Urinary bladder (tissue), 4 donors: Measurements from ENCODE around the gene ZSCAN25. TPM values are rescaled to one million over a fixed set of nuclear protein-coding genes. Genes with fewer than 3 reads are reported as not detected.
"Not testable (repeated sequence)": the region's sequence is repeated elsewhere in the genome, so short reads cannot be mapped to it uniquely, and the experiment has no call there.

Experiments
- DNase-seq: peaks from one replicate; pipeline ENCODE4 v3.0.0-alpha.2; 2015; ENCODE audit errors: extremely low spot score
- H3K27ac ChIP-seq: one replicate; pipeline ENCODE4 v1.5.1; 2013; ENCODE audit warnings: low read depth, mild to moderate bottlenecking, moderate library complexity
- H3K36me3 ChIP-seq: one replicate; pipeline ENCODE4 v1.6.1; 2013; ENCODE audit warnings: mild to moderate bottlenecking, moderate library complexity; ENCODE audit not compliant: insufficient read depth
- H3K4me1 ChIP-seq: one replicate; pipeline ENCODE4 v1.6.1; 2013; ENCODE audit warnings: mild to moderate bottlenecking, moderate library complexity; ENCODE audit not compliant: insufficient read depth
- H3K4me3 ChIP-seq: one replicate; pipeline ENCODE4 v1.5.1; 2013; ENCODE audit warnings: low read depth, low read length
- WGBS: extraction: QIAGEN DNeasy Blood & Tissue Kit; methylation state at CpG from one replicate; pipeline ENCODE4 v1.1.7; 2013; 5-methylcytosine and 5-hydroxymethylcytosine counted together
- polyA plus RNA-seq: library from polyadenylated mRNA; stranded (reverse); fragments of 200-250 nt; gene quantifications from one replicate; pipeline ENCODE4 v1.2.3, GENCODE V29; 2013
- total RNA-seq: library from RNA; depleted of rRNA; stranded (reverse); fragments of >200 nt; gene quantifications from one replicate; pipeline ENCODE4 v1.2.3, GENCODE V29; 2014
- donor health status: healthy with polysubstance abuse.
- donor health status: healthy.

Gene ZSCAN25
- total and polyA plus RNA-seq, 2 donors: 7.9 to 12.7 TPM

DNA sequence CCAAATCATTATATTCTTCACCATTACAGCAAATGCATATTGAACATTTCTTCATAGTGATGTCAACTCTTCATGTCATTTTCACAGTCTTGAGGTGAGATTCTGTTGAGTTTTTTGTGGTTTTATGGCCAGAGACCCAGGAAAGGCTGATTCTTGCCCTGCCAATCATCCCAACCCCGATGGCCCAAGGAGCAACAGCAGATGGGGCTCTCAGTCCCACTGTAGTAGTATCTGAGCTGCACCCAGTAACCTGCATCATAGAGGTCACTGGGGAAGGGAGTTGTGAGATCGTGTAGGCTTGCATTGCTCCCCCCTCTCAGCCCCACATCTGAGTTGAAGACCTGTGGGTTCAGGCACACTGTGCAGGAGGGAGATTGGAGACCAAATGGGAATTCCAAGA is 26.7 kb downstream of the ZSCAN25 start:
- Histone ChIP-seq H3K4me1 (no peaks in the 10 kb centered on the region), H3K27ac (no peak overlapping the region), H3K4me3 (no peak overlapping the region), H3K36me3 (peaks cover 2% of the 10 kb centered on the region)
- no peak for DNase-seq
- 81% methylated on average over 2 of the region's 2 CpGs for WGBS

DNA sequence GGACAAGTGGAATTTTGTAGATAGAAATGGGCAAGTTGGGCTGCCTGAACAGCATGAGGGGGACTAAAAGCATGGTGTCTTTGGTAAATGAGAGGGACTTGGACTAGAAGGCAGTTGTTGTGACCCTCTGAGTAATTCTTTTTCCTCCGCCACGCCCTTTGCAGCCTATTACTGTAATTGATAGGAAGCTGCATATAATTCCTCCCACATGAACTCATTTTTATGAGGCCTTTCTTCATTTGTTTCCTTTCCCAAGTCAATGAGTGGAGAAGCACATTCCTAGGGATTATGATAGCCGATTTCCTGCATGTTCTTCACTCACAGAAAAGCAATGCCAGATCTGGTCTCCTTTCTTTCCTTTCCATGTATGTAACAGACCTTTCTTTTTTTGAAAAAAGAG is 27.7 kb downstream of the ZSCAN25 start:
- no peak for DNase-seq
- no peaks in the 10 kb centered on the region for H3K4me1 ChIP-seq
- H3K4me3 ChIP-seq: no peak overlapping the region
- 88% methylated on average over 3 of the region's 3 CpGs for WGBS
- no peak overlapping the region for H3K27ac ChIP-seq
- H3K36me3 ChIP-seq: peaks cover 2% of the 10 kb centered on the region

GRCh38 chr7:99645590-99645989 is 28.8 kb downstream of the ZSCAN25 start:
- Histone ChIP-seq H3K4me1 (no peaks in the 10 kb centered on the region), H3K36me3 (peaks cover 2% of the 10 kb centered on the region), H3K4me3 (no peak overlapping the region), H3K27ac (no peak overlapping the region)
- no peak for DNase-seq
- 97% methylated on average over 1 of the region's 1 CpG for WGBS

- H3K4me3 ChIP-seq: no peak overlapping the region
- H3K4me1 ChIP-seq: no peaks in the 10 kb centered on the region
- 94% methylated on average over 2 of the region's 2 CpGs for WGBS
- peaks cover 2% of the 10 kb centered on the region for H3K36me3 ChIP-seq
- DNase-seq: no peak
- no peak overlapping the region for H3K27ac ChIP-seq
Measured at GRCh38 chr7:99648843-99649242, 32.1 kb downstream of the ZSCAN25 start.

GRCh38 chr7:99651290-99651689 is 34.5 kb downstream of the ZSCAN25 start:
- 95% methylated on average over 2 of the region's 2 CpGs for WGBS
- Histone ChIP-seq H3K27ac (no peak overlapping the region), H3K36me3 (no peaks in the 10 kb centered on the region), H3K4me3 (no peak overlapping the region), H3K4me1 (no peaks in the 10 kb centered on the region)
- no peak for DNase-seq

GRCh38 chr7:99652671-99653070 is 35.9 kb downstream of the ZSCAN25 start:
- no peak for DNase-seq
- Histone ChIP-seq H3K4me3 (no peak overlapping the region), H3K27ac (no peak overlapping the region), H3K4me1 (no peaks in the 10 kb centered on the region), H3K36me3 (no peaks in the 10 kb centered on the region)
- WGBS: 97% methylated on average over 2 of the region's 2 CpGs

- not testable (repeated sequence) for H3K4me1 ChIP-seq, H3K36me3 ChIP-seq, DNase-seq, H3K4me3 ChIP-seq, H3K27ac ChIP-seq
- 93% methylated on average over 4 of the region's 4 CpGs for WGBS
Measured at GRCh38 chr7:99653269-99653668, 36.5 kb downstream of the ZSCAN25 start.

DNA sequence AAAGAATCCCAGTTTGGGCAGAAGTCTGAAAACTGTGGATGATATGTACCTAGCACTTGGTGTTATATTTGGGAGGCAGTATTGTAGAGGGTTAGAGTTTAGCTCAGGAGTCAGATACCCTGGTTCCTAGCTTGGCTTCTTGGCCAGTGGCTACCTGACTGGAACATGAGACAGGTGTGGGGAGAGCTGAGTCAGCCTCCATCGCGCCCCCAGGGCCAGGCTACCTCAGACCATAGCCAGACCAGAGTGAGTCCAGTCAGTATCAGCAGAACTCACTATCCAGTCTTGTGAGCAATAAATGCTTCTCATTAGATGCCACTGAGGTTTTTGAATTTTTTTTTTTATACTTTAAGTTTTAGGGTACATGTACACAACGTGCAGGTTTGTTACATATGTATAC is 37.0 kb downstream of the ZSCAN25 start:
- Histone ChIP-seq H3K4me1 (no peaks in the 10 kb centered on the region), H3K27ac (no peak overlapping the region), H3K4me3 (no peak overlapping the region), H3K36me3 (no peaks in the 10 kb centered on the region)
- DNase-seq: no peak
- WGBS: 95% methylated on average over 3 of the region's 3 CpGs

DNA sequence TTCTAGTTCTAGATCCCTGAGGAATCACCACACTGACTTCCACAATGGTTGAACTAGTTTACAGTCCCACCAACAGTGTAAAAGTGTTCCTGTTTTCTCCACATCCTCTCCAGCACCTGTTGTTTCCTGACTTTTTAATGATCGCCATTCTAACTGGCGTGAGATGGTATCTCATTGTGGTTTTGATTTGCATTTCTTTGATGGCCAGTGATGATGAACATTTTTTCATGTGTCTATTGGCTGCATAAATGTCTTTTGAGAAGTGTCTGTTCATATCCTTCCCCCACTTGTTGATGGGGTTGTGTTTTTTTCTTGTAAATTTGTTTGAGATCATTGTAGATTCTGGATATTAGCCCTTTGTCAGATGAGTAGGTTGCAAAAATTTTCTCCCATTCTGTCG is 37.9 kb downstream of the ZSCAN25 start:
- not testable (repeated sequence) for H3K4me3 ChIP-seq, DNase-seq, H3K27ac ChIP-seq, H3K4me1 ChIP-seq, H3K36me3 ChIP-seq
- WGBS: 93% methylated on average over 2 of the region's 3 CpGs

DNA sequence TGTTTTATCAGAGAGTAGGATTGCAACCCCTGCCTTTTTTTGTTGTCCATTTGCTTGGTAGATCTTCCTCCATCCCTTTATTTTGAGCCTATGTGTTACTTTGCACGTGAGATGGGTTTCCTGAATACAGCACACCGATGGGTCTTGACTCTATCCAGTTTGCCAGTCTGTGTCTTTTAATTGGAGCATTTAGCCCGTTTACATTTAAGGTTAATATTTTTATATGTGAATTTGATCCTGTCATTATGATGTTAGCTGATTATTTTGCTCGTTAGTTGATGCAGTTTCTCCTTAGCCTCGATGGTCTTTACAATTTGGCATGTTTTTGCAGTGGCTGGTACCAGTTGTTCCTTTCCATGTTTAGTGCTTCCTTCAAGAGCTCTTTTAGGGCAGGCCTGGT is 41.1 kb downstream of the ZSCAN25 start:
- DNase-seq, H3K4me1 ChIP-seq, H3K27ac ChIP-seq, H3K36me3 ChIP-seq, H3K4me3 ChIP-seq: not testable (repeated sequence)
- WGBS: 90% methylated on average over 5 of the region's 5 CpGs

GRCh38 chr7:99665312-99666012 is 48.7 kb downstream of the ZSCAN25 start:
- WGBS: 95% methylated on average over 3 of the region's 3 CpGs
- Histone ChIP-seq H3K27ac (no peak overlapping the region), H3K36me3 (peaks cover 4% of the 10 kb centered on the region), H3K4me1 (no peaks in the 10 kb centered on the region), H3K4me3 (no peak overlapping the region)
- no peak for DNase-seq

GRCh38 chr7:99666013-99666395 is 49.3 kb downstream of the ZSCAN25 start:
- DNase-seq: no peak
- WGBS: 91% methylated on average over 1 of the region's 1 CpG
- no peak overlapping the region for H3K4me3 ChIP-seq
- no peak overlapping the region for H3K27ac ChIP-seq
- no peaks in the 10 kb centered on the region for H3K4me1 ChIP-seq
- H3K36me3 ChIP-seq: peaks cover 4% of the 10 kb centered on the region

DNA sequence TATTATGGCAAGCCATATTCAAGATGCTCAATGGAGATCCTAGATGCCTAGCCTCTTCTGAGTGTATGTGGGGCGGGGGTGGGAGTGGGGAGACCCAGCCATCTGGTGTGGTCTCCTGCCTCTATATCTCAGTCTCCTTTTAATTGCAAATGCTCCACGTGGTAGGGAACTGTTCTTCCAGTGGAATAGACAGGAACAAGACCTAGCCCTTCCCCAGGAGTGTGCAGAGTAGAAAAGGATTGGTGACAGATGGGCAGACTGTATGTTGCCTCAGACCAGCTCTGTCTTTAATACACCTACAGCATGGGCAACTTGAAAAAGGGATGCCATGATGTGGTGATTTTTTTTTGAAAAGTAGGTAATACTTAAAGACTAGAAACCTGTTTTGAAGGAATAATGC is 50.4 kb downstream of the ZSCAN25 start:
- DNase-seq: no peak
- 69% methylated on average over 2 of the region's 2 CpGs for WGBS
- no peak overlapping the region for H3K4me3 ChIP-seq
- H3K4me1 ChIP-seq: no peaks in the 10 kb centered on the region
- peaks cover 4% of the 10 kb centered on the region for H3K36me3 ChIP-seq
- H3K27ac ChIP-seq: no peak overlapping the region

DNA sequence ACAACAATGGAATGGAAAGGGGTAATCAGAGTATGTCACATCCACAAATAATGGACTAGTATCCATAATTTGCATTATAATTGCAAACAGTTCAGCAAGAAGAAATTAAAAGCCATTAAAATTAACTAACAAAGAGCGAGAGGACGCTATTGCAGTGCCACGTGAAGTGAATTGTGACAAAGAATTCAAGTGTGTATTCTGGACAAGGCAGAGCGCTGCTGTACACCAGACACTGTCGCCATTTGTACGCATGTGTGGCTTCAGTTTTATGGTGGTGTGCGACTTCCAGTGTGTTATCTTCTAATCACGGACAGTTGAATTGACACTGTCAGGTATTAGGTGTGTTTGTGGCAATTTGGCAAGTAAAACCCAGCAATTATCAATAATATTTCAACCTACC is 51.8 kb downstream of the ZSCAN25 start:
- H3K27ac ChIP-seq: no peak overlapping the region
- WGBS: 95% methylated on average over 8 of the region's 8 CpGs
- no peak overlapping the region for H3K4me3 ChIP-seq
- no peak for DNase-seq
- H3K36me3 ChIP-seq: peaks cover 2% of the 10 kb centered on the region
- no peaks in the 10 kb centered on the region for H3K4me1 ChIP-seq

DNA sequence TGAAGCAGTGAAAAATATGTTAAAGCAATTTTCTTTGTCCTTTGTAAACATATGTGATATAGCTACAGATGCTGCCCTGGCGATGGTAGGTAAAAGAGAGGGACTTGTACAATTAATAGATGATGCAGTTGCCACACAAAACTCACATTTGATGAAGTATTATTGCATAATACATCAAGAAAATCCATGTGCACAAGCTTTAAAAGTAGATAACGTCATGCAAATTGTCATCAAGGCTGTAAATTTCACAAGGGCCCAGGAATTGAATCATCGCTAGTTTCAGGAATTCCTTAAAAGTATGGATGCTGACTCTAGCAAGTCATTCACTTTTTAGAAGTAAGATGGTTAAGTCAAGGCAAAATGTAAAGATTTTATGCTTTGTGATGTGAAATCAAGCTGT is 53.0 kb downstream of the ZSCAN25 start:
- DNase-seq: no peak
- no peaks in the 10 kb centered on the region for H3K4me1 ChIP-seq
- H3K36me3 ChIP-seq: peaks cover 6% of the 10 kb centered on the region
- 84% methylated on average over 3 of the region's 3 CpGs for WGBS
- no peak overlapping the region for H3K4me3 ChIP-seq
- no peak overlapping the region for H3K27ac ChIP-seq
